Neural crest cell (in vitro differentiated cells): Measurements from ENCODE around the gene LYZL1. TPM values are rescaled to one million over a fixed set of nuclear protein-coding genes. Genes with fewer than 3 reads are reported as not detected.

Experiments used
- DNase-seq: peaks from one replicate; pipeline ENCODE4 v3.0.0; 2021; ENCODE audit warnings: low read depth, mixed read lengths, low spot score
- H3K27ac Mint-ChIP-seq: one replicate; pipeline ENCODE4 v1.8.0; 2021; ENCODE audit warnings: mild to moderate bottlenecking, mixed read lengths; ENCODE audit not compliant: unreplicated experiment
- H3K27me3 Mint-ChIP-seq: 2 replicates; pipeline ENCODE4 v1.8.0; 2021; ENCODE audit warnings: low read depth, mild to moderate bottlenecking, mixed read lengths
- H3K36me3 Mint-ChIP-seq: 2 replicates; pipeline ENCODE4 v1.8.0; 2021; ENCODE audit warnings: low read depth, mild to moderate bottlenecking, mixed read lengths
- H3K4me1 Mint-ChIP-seq: 2 replicates; pipeline ENCODE4 v1.8.0; 2021; ENCODE audit warnings: mixed read lengths
- H3K4me3 Mint-ChIP-seq: one replicate; pipeline ENCODE4 v1.8.0; 2021; ENCODE audit warnings: mild to moderate bottlenecking, mixed read lengths
- H3K9me3 Mint-ChIP-seq: 2 replicates; pipeline ENCODE4 v1.8.0; 2021; ENCODE audit warnings: mixed read lengths
- total RNA-seq: library from RNA; stranded (reverse); gene quantifications from 2 replicates; pipeline ENCODE4 v1.2.1, GENCODE V29; 2021
- TF ChIP-seq, protein P1 (sequence below): fragments of 200-600 bp; sonication (generic); conservative IDR thresholded peaks from 2 replicates; pipeline ENCODE4 v1.5.0; 2021; ENCODE audit warnings: antibody characterized with exemption, mild to moderate bottlenecking

The LYZL1 gene
- total RNA-seq, 1 donor from 2014 or later, result not detected

DNA sequence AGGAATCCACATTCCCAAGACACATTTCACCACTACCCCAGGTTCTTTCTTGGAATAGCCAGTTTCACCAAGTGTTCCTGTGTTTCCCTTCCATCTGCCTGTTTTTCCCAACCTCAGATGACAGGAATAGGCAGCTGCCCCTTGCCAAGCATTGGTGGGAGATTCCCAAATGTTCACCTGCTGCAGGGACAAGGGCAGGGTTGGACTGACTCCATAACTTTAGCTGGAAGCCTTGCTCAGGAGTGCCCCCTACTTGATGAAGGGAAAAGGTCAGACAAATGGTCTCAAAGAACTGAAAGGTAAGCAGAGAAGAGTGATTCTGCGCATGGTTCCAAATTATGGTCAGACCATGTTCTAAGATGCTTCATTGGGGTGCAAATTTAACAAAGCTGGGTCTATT, 45.1 kb upstream of the LYZL1 start:
- Mint-ChIP-seq H3K4me1 (peaks cover 44% of the 10 kb centered on the region), H3K36me3 (no peaks in the 10 kb centered on the region), H3K27ac (no peak overlapping the region), H3K4me3 (no peak overlapping the region), H3K27me3 (no peaks in the 10 kb centered on the region), H3K9me3 (no peaks in the 10 kb centered on the region)
- TF ChIP-seq, protein P1, sequence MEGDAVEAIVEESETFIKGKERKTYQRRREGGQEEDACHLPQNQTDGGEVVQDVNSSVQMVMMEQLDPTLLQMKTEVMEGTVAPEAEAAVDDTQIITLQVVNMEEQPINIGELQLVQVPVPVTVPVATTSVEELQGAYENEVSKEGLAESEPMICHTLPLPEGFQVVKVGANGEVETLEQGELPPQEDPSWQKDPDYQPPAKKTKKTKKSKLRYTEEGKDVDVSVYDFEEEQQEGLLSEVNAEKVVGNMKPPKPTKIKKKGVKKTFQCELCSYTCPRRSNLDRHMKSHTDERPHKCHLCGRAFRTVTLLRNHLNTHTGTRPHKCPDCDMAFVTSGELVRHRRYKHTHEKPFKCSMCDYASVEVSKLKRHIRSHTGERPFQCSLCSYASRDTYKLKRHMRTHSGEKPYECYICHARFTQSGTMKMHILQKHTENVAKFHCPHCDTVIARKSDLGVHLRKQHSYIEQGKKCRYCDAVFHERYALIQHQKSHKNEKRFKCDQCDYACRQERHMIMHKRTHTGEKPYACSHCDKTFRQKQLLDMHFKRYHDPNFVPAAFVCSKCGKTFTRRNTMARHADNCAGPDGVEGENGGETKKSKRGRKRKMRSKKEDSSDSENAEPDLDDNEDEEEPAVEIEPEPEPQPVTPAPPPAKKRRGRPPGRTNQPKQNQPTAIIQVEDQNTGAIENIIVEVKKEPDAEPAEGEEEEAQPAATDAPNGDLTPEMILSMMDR, result peak; percentile 39
- no peak for DNase-seq

DNA sequence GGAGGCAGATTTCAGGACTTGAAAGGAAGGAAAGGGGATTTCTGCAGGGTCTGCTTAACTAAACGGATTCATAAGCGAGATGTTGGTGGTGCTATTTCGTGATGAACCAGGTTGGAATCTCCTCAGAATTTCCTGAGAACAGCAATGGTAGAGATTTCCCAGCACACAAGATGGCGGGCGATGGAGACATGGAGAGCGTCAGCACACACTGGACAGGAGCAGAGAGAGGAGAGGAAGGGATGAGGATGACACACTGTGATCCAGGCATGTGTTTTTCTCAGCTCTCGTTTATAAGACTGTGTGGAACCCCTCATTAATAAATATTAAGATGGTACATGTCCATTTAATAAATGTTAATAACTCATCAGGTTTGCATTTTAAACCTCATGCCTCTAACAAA, 43.9 kb upstream of the LYZL1 start:
- Mint-ChIP-seq H3K27me3 (no peaks in the 10 kb centered on the region), H3K9me3 (peaks cover 2% of the 10 kb centered on the region), H3K4me1 (peaks cover 48% of the 10 kb centered on the region), H3K27ac (peak overlapping the region; percentile 3), H3K4me3 (no peak overlapping the region), H3K36me3 (no peaks in the 10 kb centered on the region)
- no peak for DNase-seq
- TF ChIP-seq, protein P1, result no peak

DNA sequence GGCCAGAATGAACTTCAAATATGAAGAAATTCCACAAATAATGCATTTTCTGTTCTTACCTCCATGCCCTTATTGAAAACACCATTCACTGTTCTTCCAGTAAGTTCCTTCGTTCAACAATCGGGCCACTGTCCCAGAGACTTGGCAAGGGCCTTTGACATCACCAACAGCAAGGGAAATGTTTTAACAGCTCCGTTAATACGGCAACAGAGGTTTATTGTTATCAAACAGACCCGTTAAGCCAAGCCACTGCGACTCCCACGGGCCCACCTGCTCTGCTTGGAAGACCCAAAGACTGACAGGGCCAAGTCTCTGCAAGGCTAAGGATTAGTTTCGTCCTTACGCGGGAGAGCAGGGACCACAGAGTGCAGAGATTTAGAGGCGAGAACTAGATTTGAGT, 43.4 kb upstream of the LYZL1 start:
- H3K9me3 Mint-ChIP-seq, result peaks cover 2% of the 10 kb centered on the region
- no peaks in the 10 kb centered on the region for H3K27me3 Mint-ChIP-seq
- no peak overlapping the region for H3K4me3 Mint-ChIP-seq
- peaks cover 53% of the 10 kb centered on the region for H3K4me1 Mint-ChIP-seq
- H3K27ac Mint-ChIP-seq, result no peak overlapping the region
- H3K36me3 Mint-ChIP-seq, result no peaks in the 10 kb centered on the region
- TF ChIP-seq, protein P1, result no peak
- DNase-seq, result no peak

DNA sequence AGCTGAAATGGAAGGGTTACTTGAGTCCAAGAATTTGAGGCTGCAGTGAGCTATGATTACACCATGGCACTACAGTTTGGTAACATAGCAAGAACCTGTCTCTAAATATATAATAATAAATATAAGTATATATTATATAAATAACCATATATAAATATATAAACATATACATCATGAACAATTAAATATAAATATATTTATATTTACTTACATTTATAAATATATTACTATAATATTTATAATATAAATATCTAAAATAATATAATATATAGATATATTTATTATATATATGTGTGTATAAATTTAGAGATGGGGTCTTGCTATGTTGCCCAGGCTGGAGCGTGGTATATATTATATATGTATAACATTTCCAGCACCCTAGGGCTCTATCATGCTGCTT, 42.4 kb upstream of the LYZL1 start:
- TF ChIP-seq, protein P1, result no peak
- Mint-ChIP-seq H3K4me1 (peaks cover 51% of the 10 kb centered on the region), H3K27ac (no peak overlapping the region)

DNA sequence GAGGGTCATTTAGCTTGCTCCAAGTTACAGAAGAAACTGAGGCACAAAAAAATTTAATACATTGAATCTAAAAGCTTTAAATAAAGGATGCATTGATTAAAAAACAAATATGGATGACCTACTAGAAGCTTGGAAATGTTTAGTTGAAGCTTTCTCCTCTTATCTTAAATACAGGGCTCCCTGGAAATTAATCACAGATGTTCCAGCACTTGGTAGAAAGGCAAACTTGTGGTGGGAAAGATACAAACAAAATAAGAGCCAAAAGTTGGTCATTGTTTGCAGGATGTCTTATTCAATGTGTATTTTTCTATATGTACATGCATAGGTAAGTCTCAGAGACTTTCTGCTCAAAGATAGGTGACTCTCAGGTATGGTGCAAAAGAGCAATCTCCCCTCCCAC, 40.7 kb upstream of the LYZL1 start:
- H3K36me3 Mint-ChIP-seq, result no peaks in the 10 kb centered on the region
- peaks cover 2% of the 10 kb centered on the region for H3K9me3 Mint-ChIP-seq
- no peak overlapping the region for H3K27ac Mint-ChIP-seq
- H3K4me1 Mint-ChIP-seq, result peaks cover 48% of the 10 kb centered on the region
- H3K4me3 Mint-ChIP-seq, result no peak overlapping the region
- TF ChIP-seq, protein P1, result no peak
- DNase-seq, result no peak
- H3K27me3 Mint-ChIP-seq, result no peaks in the 10 kb centered on the region

More for the DNA sequence above, 42.4 kb upstream of the LYZL1 start:
- H3K4me3 Mint-ChIP-seq, result no peak overlapping the region
- H3K9me3 Mint-ChIP-seq, result peaks cover 2% of the 10 kb centered on the region
- no peaks in the 10 kb centered on the region for H3K27me3 Mint-ChIP-seq
- no peaks in the 10 kb centered on the region for H3K36me3 Mint-ChIP-seq
- DNase-seq, result no peak

DNA sequence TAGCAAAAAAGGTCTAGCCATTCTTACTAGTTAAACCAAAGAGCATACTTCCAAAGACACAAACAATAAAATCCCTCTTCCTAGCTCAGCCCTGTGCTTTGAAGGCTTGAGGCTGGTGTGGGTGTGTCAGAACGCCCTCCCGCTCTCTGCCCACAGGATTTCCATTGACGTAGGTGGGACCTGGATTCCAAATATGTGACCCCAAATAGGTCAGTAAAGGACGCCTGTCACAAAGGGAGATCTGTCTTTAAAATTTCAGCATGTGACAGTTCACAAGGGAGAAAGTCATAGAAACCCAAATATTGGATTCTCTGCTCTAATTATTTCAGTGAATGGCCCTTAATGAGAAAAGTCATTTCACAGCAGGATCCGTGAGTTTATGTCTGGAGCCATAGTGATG, 39.9 kb upstream of the LYZL1 start:
- no peak overlapping the region for H3K27ac Mint-ChIP-seq
- H3K4me3 Mint-ChIP-seq, result no peak overlapping the region
- H3K36me3 Mint-ChIP-seq, result no peaks in the 10 kb centered on the region
- H3K4me1 Mint-ChIP-seq, result peaks cover 56% of the 10 kb centered on the region
- TF ChIP-seq, protein P1, result no peak
- no peaks in the 10 kb centered on the region for H3K27me3 Mint-ChIP-seq
- H3K9me3 Mint-ChIP-seq, result peaks cover 2% of the 10 kb centered on the region
- no peak for DNase-seq
